Measurements from ENCODE around the gene ZMYND8.

The ZMYND8 gene

DNA sequence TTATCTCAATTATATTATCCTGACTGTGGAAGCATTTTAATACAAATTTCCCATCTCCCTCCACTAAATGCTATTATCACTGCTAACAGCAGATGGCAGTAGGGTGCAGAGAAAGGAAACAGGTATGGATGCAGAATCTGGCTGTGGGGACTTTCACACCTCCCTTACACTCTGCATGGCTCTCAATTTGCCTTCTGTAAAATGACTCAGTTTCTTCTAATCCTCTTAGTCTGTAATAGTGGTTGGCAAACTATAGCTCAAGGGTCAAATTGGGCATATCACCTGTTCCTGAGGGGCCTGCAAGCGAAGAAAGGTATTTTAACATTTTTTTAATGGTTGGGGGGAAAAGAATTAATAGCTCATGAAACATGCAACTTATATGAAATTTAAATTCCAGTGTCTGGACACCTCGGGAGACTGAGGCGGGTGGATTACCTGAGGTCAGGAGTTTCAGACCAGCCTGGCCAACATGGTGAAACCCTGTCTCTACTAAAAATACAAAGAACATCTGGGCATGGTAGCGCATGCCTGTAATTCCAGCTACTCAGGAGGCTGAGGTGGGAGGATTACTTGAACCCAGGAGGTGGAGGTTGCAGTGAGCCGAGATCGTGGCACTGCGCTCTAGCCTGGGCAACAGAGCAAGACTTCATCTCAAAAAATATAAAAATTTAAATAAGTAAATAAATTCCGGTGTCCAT is 83.5 kb downstream of the ZMYND8 start:
- no peak overlapping the region for H3K4me3 ChIP-seq (ENCODE audit: low read depth, low read length)
- ChIA-PET POLR2A (interaction anchor here (0.6 to 5.5 kb wide), 9 partner anchors 10 to 228 kb away, joined by 3 to 48 read pairs (median 6); partner anchors contain the start of genes NCOA3 and ZMYND8), CTCF (interaction anchor here (0.6 to 10.9 kb wide), 70 partner anchors 8 to 1348 kb away, joined by 3 to 633 read pairs (median 6); partner anchors contain the start of genes NCOA3 and ZMYND8)
- DNase-seq (ENCODE audit: low read depth, low spot score), result no peak
- TF ChIP-seq, protein P1, sequence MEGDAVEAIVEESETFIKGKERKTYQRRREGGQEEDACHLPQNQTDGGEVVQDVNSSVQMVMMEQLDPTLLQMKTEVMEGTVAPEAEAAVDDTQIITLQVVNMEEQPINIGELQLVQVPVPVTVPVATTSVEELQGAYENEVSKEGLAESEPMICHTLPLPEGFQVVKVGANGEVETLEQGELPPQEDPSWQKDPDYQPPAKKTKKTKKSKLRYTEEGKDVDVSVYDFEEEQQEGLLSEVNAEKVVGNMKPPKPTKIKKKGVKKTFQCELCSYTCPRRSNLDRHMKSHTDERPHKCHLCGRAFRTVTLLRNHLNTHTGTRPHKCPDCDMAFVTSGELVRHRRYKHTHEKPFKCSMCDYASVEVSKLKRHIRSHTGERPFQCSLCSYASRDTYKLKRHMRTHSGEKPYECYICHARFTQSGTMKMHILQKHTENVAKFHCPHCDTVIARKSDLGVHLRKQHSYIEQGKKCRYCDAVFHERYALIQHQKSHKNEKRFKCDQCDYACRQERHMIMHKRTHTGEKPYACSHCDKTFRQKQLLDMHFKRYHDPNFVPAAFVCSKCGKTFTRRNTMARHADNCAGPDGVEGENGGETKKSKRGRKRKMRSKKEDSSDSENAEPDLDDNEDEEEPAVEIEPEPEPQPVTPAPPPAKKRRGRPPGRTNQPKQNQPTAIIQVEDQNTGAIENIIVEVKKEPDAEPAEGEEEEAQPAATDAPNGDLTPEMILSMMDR (IDR thresholded peaks at IDR 0.05; ENCODE audit: insufficient read depth, low read length, missing control alignments), result peak; percentile 78

DNA sequence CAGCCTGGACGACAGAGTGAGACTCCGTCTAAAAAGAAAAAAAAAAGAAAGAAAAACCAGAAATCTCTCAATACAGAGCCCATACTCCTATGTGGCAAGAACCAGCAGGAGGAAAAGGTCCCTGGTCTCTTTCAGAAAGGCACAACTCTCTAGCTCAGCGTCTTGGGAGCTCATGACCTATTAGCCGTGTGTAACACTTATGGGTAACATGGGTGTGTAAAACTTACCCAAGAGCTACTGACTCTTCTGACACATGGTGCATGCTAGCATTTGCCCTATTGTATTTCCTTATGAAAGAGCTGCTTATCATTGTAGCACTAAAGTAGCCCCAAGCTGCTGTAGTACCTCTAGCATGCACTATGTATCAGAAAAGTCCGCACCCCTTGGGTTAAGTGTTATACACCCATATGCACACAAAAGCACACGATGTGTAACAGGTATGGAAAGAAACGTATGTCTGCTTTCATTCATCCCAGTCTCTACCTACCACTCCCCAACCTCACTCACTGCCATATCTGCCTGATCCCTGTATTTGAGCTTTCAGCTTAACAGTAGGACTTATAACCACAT is 85.4 kb downstream of the ZMYND8 start:
- ChIA-PET CTCF (interaction anchor here (0.7 to 10.9 kb wide), 22 partner anchors 7 to 517 kb away, joined by 3 to 633 read pairs (median 6); partner anchors contain the start of gene ZMYND8), POLR2A (interaction anchor here (0.6 to 5.5 kb wide), 3 partner anchors 73 to 113 kb away, joined by 3 to 48 read pairs (median 32); no protein-coding TSS in a partner anchor)
- no peak overlapping the region for H3K4me3 ChIP-seq (ENCODE audit: low read depth, low read length)
- TF ChIP-seq, protein P1 (IDR thresholded peaks at IDR 0.05; ENCODE audit: insufficient read depth, low read length, missing control alignments), result no peak
- no peak for DNase-seq (ENCODE audit: low read depth, low spot score)

DNA sequence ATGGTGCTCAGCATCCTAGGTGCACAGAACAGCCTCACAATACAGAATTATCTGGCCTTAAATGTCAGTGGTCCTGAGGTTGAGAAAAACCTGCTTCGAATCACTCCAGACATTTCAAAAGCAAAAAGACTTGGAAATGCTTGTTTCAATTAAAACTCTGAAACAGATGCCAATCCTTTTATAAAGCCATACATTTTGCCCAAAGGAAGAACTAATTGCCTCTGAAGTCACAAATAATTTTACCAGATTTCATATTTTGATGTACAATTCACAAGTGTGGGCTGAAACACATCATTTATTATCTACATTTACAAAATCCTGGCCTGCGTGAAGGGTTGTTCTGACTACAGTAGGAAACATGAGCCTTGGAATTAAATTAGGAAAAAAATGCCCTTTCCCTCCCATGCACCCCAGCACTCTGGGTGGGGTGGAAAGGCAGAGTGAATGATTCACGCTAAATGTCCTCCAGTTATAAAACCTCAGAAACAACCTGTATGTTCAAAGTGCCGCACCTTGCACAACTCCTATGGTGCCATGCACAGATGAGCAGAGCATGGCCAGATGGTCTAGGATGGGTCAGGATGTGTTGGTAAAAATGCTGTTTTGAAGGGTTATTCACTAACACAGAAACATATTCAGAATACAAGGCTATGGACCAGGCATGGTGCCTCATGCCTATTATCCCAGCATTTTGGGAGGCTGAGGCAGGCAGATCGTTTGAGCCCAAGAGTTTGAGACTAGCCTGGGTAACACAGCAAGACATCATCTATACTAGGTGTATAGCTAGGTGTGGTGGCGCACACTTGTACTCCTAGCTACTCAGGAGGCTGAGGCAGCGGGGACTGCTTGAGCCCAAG is 87.0 kb downstream of the ZMYND8 start:
- no peak overlapping the region for H3K4me3 ChIP-seq (ENCODE audit: low read depth, low read length)
- CTCF ChIA-PET, result interaction anchor here (0.6 to 10.9 kb wide), 10 partner anchors 11 to 517 kb away, joined by 3 to 633 read pairs (median 4); partner anchors contain the start of gene ZMYND8
- POLR2A ChIA-PET, result no interaction called here
- TF ChIP-seq, protein P1 (IDR thresholded peaks at IDR 0.05; ENCODE audit: insufficient read depth, low read length, missing control alignments), result no peak
- no peak for DNase-seq (ENCODE audit: low read depth, low spot score)

DNA sequence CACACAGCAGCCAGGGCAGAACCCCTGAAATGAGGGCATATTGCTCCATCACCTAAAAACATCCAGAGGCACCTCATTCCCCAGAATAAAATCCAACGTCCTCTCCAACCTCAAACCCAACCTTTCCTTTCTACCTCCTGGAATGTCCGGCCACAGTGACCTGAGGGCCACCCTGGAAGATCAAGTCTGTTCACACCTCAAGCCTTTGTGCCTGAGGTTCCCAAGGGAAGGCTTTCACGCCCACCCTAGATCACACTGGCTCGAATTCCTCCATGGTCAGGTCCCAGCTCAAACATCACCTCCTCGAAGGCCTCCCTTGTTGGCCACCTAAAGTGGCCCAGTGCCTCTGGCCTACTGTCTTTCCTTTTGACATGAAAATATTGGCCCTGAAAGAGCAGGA is 88.9 kb downstream of the ZMYND8 start:
- H3K4me3 ChIP-seq (ENCODE audit: low read depth, low read length), result no peak overlapping the region
- DNase-seq (ENCODE audit: low read depth, low spot score), result no peak
- TF ChIP-seq, protein P1 (IDR thresholded peaks at IDR 0.05; ENCODE audit: insufficient read depth, low read length, missing control alignments), result no peak
- POLR2A ChIA-PET, result no interaction called here
- CTCF ChIA-PET, result interaction anchor here (1.8 kb wide), 1 partner anchor 117 kb away, joined by 4 read pairs; no protein-coding TSS in a partner anchor

DNA sequence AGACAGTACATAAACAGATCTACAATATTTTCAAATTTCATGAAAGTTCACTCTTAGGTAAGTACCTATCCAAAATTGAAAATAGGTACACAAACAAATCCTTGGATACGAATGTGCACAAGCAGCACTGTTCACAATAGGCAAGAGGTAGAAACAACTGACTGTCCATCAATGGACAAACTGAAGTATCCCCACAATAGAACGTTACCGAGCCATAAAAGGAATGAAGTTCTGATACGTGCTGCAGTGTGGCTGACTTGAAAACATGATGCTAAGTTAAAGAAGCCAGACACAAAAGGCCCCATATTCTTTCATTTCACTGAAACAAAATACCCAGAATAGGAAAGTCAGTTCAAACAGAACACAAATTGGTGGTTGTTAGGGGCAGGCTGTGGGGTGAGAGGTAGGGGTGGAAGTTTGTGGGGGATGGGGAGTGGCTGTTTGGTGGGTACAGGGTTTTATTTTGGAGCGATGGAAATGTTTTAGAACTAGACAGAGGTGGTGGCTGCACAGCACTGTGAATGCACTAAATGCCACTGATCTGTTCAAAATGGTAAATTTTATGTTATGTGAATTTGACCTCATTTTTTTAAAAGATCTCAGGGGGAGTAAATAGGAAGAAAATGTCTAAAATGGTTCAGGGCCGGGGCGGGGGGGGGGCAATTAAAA is 89.5 kb downstream of the ZMYND8 start:
- ChIA-PET POLR2A (no interaction called here), CTCF (interaction anchor here (5.6 kb wide), 1 partner anchor 117 kb away, joined by 41 read pairs; no protein-coding TSS in a partner anchor)
- TF ChIP-seq, protein P1 (IDR thresholded peaks at IDR 0.05; ENCODE audit: insufficient read depth, low read length, missing control alignments), result no peak
- no peak overlapping the region for H3K4me3 ChIP-seq (ENCODE audit: low read depth, low read length)
- DNase-seq (ENCODE audit: low read depth, low spot score), result no peak
